Smooth muscle cell (in vitro differentiated cells): Measurements from ENCODE around the gene MED9. TPM values are rescaled to one million over a fixed set of nuclear protein-coding genes. Genes with fewer than 3 reads are reported as not detected.

ENCODE experiments used
- DNase-seq: peaks from one replicate; lab custom pipeline; 2025; ENCODE audit not compliant: unreplicated experiment; lab: John Stamatoyannopoulos, UW
- H2AFZ ChIP-seq: fragments of 200-600 bp; sonication (generic); 2 replicates; pipeline ENCODE4 v1.6.0; 2016; ENCODE audit warnings: antibody characterized with exemption, low read depth, mild to moderate bottlenecking
- H3F3A ChIP-seq: fragments of 200-600 bp; sonication (generic); 2 replicates; pipeline ENCODE4 v1.6.0; 2017; ENCODE audit warnings: antibody characterized with exemption, low read depth
- H3K27ac ChIP-seq: fragments of 200-600 bp; sonication (generic); 2 replicates; pipeline ENCODE4 v1.5.1; 2016; ENCODE audit warnings: low read depth, mild to moderate bottlenecking
- H3K27me3 ChIP-seq: fragments of 200-600 bp; sonication (generic); 2 replicates; pipeline ENCODE4 v1.6.1; 2016; ENCODE audit warnings: low read depth, mild to moderate bottlenecking
- H3K36me3 ChIP-seq: fragments of 200-600 bp; sonication (generic); 2 replicates; pipeline ENCODE4 v1.5.1; 2016; ENCODE audit warnings: low read depth
- H3K4me1 ChIP-seq: fragments of 200-600 bp; sonication (generic); 2 replicates; pipeline ENCODE4 v1.5.1; 2016; ENCODE audit warnings: low read depth
- H3K4me2 ChIP-seq: fragments of 200-600 bp; sonication (generic); 2 replicates; pipeline ENCODE4 v1.6.0; 2016; ENCODE audit warnings: mild to moderate bottlenecking
- H3K4me3 ChIP-seq: fragments of 200-600 bp; sonication (generic); 2 replicates; pipeline ENCODE4 v1.5.1; 2016; ENCODE audit warnings: mild to moderate bottlenecking
- H3K79me2 ChIP-seq: fragments of 200-600 bp; sonication (generic); 2 replicates; pipeline ENCODE4 v1.6.0; 2016; ENCODE audit warnings: low read depth, mild to moderate bottlenecking
- H3K9ac ChIP-seq: fragments of 200-600 bp; sonication (generic); 2 replicates; pipeline ENCODE4 v1.6.0; 2016; ENCODE audit warnings: low read depth
- H3K9me3 ChIP-seq: fragments of 200-600 bp; sonication (generic); replicated peaks from 2 replicates; pipeline ENCODE4 v1.5.1; 2016; ENCODE audit warnings: low read depth
- H4K20me1 ChIP-seq: fragments of 200-600 bp; sonication (generic); 2 replicates; pipeline ENCODE4 v1.6.0; 2016; ENCODE audit warnings: low read depth
- WGBS: methylation state at CpG from one replicate; pipeline ENCODE4 v1.1.7; 2016; ENCODE audit warnings: low lambda C conversion rate; 5-methylcytosine and 5-hydroxymethylcytosine counted together
- polyA plus RNA-seq: library from polyadenylated mRNA; unstranded; fragments of >200 nt; fragmentation: Nextera tagmentation; extraction: Ambion mirVana; gene quantifications from 2 replicates; pipeline ENCODE4 v1.2.1, GENCODE V29; 2016
- total RNA-seq: library from RNA; depleted of rRNA; stranded (reverse); fragments of >200 nt; gene quantifications from 2 replicates; pipeline ENCODE4 v1.2.3, GENCODE V29; 2014
- TF ChIP-seq, protein P1 (sequence below): fragments of 200-600 bp; sonication (generic); IDR thresholded peaks from 2 replicates; pipeline ENCODE4 v1.5.1; 2017; ENCODE audit warnings: borderline replicate concordance, mild to moderate bottlenecking, antibody characterized with exemption; ENCODE audit not compliant: insufficient read depth, poor library complexity, severe bottlenecking

The MED9 gene
- total and polyA plus RNA-seq, 2 experiments from 2014 or later = 8.4 to 15.4 TPM

DNA sequence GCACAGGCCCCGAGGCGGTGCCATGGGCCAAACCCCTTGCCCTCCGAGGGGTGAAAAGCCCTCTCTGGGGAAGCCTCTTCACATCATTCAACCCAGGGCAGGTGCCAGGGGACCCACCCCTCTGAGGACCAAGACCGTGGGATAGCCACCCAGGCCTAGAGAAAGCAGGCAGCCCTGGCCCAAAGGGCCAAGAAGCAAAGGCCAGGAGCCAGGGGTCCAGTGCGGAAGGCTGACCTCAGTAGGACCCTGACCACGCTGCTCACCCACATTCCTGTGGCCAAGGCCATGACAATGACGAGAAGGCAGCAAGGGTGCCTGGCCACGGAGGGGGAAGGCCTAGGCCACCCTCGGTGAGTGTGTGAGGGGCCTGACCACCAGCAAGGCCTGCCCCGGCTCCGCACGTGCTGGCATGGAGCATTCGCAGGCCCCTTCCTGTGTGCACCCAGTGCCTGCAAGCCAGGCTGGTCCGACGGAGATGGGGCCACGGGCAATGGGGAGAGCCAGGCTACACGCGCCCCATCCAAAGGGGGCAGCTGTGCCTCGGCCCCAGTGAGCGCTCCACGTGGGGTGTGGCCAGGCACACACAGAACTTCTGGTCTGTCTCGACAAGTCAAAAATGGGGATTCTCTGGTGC lies 43.9 kb downstream of the MED9 start:
- DNase-seq = no peak
- Histone ChIP-seq H3K36me3 (no peaks in the 10 kb centered on the region), H3K9ac (no peak overlapping the region), H3F3A (no peaks in the 10 kb centered on the region), H3K4me3 (no peak overlapping the region), H3K79me2 (no peaks in the 10 kb centered on the region), H3K4me1 (peaks cover 1% of the 10 kb centered on the region), H3K4me2 (no peak overlapping the region), H4K20me1 (no peaks in the 10 kb centered on the region), H3K9me3 (no peaks in the 10 kb centered on the region), H3K27ac (no peak overlapping the region), H2AFZ (no peak overlapping the region), H3K27me3 (no peaks in the 10 kb centered on the region)
- 97% methylated on average over 21 of the region's 22 CpGs for WGBS
- TF ChIP-seq, protein P1, sequence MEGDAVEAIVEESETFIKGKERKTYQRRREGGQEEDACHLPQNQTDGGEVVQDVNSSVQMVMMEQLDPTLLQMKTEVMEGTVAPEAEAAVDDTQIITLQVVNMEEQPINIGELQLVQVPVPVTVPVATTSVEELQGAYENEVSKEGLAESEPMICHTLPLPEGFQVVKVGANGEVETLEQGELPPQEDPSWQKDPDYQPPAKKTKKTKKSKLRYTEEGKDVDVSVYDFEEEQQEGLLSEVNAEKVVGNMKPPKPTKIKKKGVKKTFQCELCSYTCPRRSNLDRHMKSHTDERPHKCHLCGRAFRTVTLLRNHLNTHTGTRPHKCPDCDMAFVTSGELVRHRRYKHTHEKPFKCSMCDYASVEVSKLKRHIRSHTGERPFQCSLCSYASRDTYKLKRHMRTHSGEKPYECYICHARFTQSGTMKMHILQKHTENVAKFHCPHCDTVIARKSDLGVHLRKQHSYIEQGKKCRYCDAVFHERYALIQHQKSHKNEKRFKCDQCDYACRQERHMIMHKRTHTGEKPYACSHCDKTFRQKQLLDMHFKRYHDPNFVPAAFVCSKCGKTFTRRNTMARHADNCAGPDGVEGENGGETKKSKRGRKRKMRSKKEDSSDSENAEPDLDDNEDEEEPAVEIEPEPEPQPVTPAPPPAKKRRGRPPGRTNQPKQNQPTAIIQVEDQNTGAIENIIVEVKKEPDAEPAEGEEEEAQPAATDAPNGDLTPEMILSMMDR = no peak

DNA sequence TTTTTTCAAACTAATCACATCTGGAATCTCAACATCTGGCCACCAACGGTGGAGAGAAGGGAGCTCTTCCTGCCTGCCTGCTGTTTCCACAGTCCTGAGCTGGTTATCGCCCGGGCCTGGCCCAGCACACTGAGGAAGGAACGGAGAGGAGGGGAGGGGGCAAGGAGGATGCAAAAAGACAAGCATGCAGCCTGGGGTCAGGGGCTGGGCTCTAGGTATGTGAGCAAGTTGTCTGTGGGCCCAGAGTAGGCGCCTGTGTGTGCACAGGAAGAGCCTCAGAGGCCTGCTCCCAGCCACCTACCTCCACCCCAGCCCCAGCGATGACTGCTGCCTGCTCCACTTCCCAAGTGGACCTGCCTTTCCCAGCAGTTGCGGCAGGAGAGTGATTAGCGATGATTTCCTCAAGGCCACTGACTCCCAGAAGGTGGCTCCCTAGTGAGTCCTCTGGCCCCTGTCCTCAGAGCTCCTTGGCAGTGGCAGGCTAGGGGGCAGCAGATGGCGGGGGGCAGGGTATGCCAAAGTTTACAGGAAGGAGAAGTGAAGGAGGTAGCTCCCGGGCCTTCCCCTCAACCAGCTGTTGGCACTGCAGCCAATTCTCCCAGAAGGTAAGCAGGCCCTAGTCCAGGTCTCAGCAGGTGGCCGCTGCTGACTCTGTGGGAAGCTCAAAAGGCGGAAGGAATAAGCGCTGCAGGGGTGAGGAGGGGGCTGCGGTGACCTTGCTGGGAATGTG lies 46.4 kb downstream of the MED9 start:
- no peaks in the 10 kb centered on the region for H3K36me3 ChIP-seq
- no peaks in the 10 kb centered on the region for H3K79me2 ChIP-seq
- H3K27me3 ChIP-seq = no peaks in the 10 kb centered on the region
- TF ChIP-seq, protein P1 = no peak
- no peak for DNase-seq
- H3K4me2 ChIP-seq = no peak overlapping the region
- WGBS = 71% methylated on average over 11 of the region's 14 CpGs
- no peak overlapping the region for H2AFZ ChIP-seq
- no peak overlapping the region for H3K9ac ChIP-seq
- no peaks in the 10 kb centered on the region for H3F3A ChIP-seq
- no peaks in the 10 kb centered on the region for H3K9me3 ChIP-seq
- no peak overlapping the region for H3K27ac ChIP-seq
- no peaks in the 10 kb centered on the region for H3K4me1 ChIP-seq
- no peak overlapping the region for H3K4me3 ChIP-seq
- H4K20me1 ChIP-seq = no peaks in the 10 kb centered on the region

DNA sequence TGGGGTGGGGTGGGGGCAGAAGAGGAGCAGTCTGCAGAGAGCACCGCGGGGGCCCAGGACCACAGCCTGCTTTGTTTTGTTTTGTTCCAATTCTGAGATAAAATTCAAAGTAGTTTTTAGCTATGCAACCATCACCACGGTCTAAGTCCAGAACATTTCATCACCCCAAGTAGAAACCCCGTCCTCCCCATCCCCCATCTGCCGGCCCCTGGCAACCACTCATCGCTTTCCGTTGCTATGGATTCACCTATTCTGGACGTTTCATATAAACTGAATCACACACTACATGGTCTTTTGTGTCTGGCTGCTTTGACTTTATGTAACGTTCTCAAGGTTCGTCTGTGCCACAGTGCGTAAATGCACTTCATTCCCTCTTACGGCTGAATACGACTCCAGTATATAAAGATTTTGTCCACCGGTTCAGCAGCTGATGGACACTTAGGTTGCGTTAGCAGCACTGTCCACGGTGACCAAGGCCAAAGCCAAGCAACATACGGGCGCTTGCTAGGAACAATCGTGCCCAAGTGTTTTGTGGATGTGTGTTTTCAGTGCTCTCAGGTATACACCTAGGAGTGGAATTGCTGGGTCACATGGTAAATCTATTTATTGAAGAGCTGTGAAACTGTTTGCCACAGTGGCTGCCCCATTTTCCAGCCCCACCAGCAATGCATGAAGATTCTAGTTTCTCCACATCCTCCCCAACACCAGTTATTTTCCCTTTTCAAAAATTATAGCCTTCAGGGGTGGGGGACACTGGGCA lies 47.1 kb downstream of the MED9 start:
- Histone ChIP-seq H3K4me3 (no peak overlapping the region), H3K27ac (no peak overlapping the region), H4K20me1 (no peaks in the 10 kb centered on the region), H3F3A (no peaks in the 10 kb centered on the region), H3K27me3 (no peaks in the 10 kb centered on the region), H3K9ac (no peak overlapping the region), H3K79me2 (no peaks in the 10 kb centered on the region), H3K36me3 (no peaks in the 10 kb centered on the region), H2AFZ (no peak overlapping the region), H3K9me3 (no peaks in the 10 kb centered on the region), H3K4me2 (no peak overlapping the region), H3K4me1 (no peaks in the 10 kb centered on the region)
- 95% methylated on average over 17 of the region's 19 CpGs for WGBS
- no peak for DNase-seq
- TF ChIP-seq, protein P1 = no peak
